Measurements from ENCODE around the gene AATK. TPM values are rescaled to one million over a fixed set of nuclear protein-coding genes. Genes with fewer than 3 reads are reported as not detected.
A peak's percentile ranks its signal among the peaks of the same experiment; 100 is the strongest.

Gene AATK
- total RNA-seq, 1 experiment from 2014 or later, result 4.4 TPM

GRCh38 chr17:81084680-81085419, 81.2 kb downstream of the AATK start:
- ChIA-PET CTCF (interaction anchor here (1.3 kb wide), 1 partner anchor 10 kb away, joined by 7 read pairs; no protein-coding TSS in a partner anchor), POLR2A (no interaction called here), RAD21 (ENCODE audit: low non-redundant PET in 1 of 2, low total read pairs in 2 of 2, uncharacterized antibody in 2 of 2, unreplicated experiment in 2 of 2) (no interaction called here)
- no peaks in the 10 kb centered on the region for H3K9me3 ChIP-seq (ENCODE audit: control insufficient read depth in 1 of 2, insufficient read depth in 1 of 2, low read depth in 1 of 2, low read length in 2 of 2)
- H3K9ac ChIP-seq (ENCODE audit: low read length), result no peak overlapping the region
- no TSS peak for BruUV-seq (replicated peaks)
- TF ChIP-seq RAD21 (IDR thresholded peaks at IDR 0.05; ENCODE audit: low read depth), result no peak
- no peak for TF ChIP-seq ZNF274 (IDR thresholded peaks at IDR 0.05; ENCODE audit: low read depth, low read length)
- no peak for TF ChIP-seq FOSL1 (IDR thresholded peaks at IDR 0.05; ENCODE audit: low read depth)
- peak overlapping the region; percentile 11; the same call in 1 of the 2 replicates for H3K27ac ChIP-seq (ENCODE audit: low read depth, low read length)
- H3K9me2 ChIP-seq (ENCODE audit: insufficient read depth), result no peaks in the 10 kb centered on the region
- no peak overlapping the region for H3K4me3 ChIP-seq (replicated peaks in 1 of 2; ENCODE audit: low read depth in 1 of 2, low read length in 2 of 2)
- intact Hi-C loops (cut with micrococcal nuclease), result no loop called here
- peaks cover 50% of the 10 kb centered on the region; the same call in 1 of the 2 replicates for H3K79me2 ChIP-seq (ENCODE audit: insufficient read depth, low read length)
- H2AFZ ChIP-seq (ENCODE audit: low read depth, low read length, poor library complexity, severe bottlenecking), result no peak overlapping the region
- H3K36me3 ChIP-seq (ENCODE audit: control insufficient read depth in 1 of 2, insufficient read depth in 2 of 2, low read length in 2 of 2), result peaks cover 9 to 52% of the 10 kb centered on the region in 2 experiments; a peak in 3 of 4 replicates
- peaks cover 3 to 11% of the 10 kb centered on the region in 2 experiments; a peak in 3 of 4 replicates for H3K4me1 ChIP-seq (ENCODE audit: control insufficient read depth in 1 of 2, insufficient read depth in 2 of 2, low read length in 2 of 2)
- ATAC-seq (no peak), DNase-seq (ENCODE audit: low read depth, low spot score) (no peak)
- H3K4me2 ChIP-seq (ENCODE audit: low read length), result no peak overlapping the region
- H4K20me1 ChIP-seq (ENCODE audit: insufficient read depth), result peaks cover 11% of the 10 kb centered on the region; the same call in 1 of the 2 replicates
- no peaks in the 10 kb centered on the region for H3K27me3 ChIP-seq (ENCODE audit: insufficient read depth, low read length)

- intact Hi-C loops (cut with micrococcal nuclease), result no loop called here
Measured at GRCh38 chr17:81083125-81083765, 82.8 kb downstream of the AATK start.

More at GRCh38 chr17:81083125-81083765, 82.8 kb downstream of the AATK start:
- no TSS peak for BruUV-seq (replicated peaks)
- Histone ChIP-seq H3K9me3 (ENCODE audit: control insufficient read depth in 1 of 2, insufficient read depth in 1 of 2, low read depth in 1 of 2, low read length in 2 of 2) (no peaks in the 10 kb centered on the region), H3K79me2 (ENCODE audit: insufficient read depth, low read length) (peaks cover 51% of the 10 kb centered on the region; the same call in 1 of the 2 replicates), H3K36me3 (ENCODE audit: control insufficient read depth in 1 of 2, insufficient read depth in 2 of 2, low read length in 2 of 2) (peaks cover 10 to 46% of the 10 kb centered on the region in 2 experiments; a peak in 3 of 4 replicates), H3K4me1 (ENCODE audit: control insufficient read depth in 1 of 2, insufficient read depth in 2 of 2, low read length in 2 of 2) (peaks cover 0 to 6% of the 10 kb centered on the region in 2 experiments; a peak in 1 of 4 replicates), H3K4me3 (replicated peaks in 1 of 2; ENCODE audit: low read depth in 1 of 2, low read length in 2 of 2) (no peak overlapping the region), H4K20me1 (ENCODE audit: insufficient read depth) (peaks cover 11% of the 10 kb centered on the region; the same call in 1 of the 2 replicates), H3K27me3 (ENCODE audit: insufficient read depth, low read length) (no peaks in the 10 kb centered on the region), H3K4me2 (ENCODE audit: low read length) (no peak overlapping the region), H3K9ac (ENCODE audit: low read length) (no peak overlapping the region), H2AFZ (ENCODE audit: low read depth, low read length, poor library complexity, severe bottlenecking) (no peak overlapping the region), H3K9me2 (ENCODE audit: insufficient read depth) (no peaks in the 10 kb centered on the region), H3K27ac (ENCODE audit: low read depth, low read length) (no peak overlapping the region; the same call in 1 of the 2 replicates)
- ChIA-PET CTCF (no interaction called here), RAD21 (ENCODE audit: low non-redundant PET in 1 of 2, low total read pairs in 2 of 2, uncharacterized antibody in 2 of 2, unreplicated experiment in 2 of 2) (no interaction called here), POLR2A (no interaction called here)
- DNase-seq (ENCODE audit: low read depth, low spot score) (no peak), ATAC-seq (no peak)
- no peak for TF ChIP-seq ZFX (IDR thresholded peaks at IDR 0.05)
- no peak for TF ChIP-seq TCF7L2 (IDR thresholded peaks at IDR 0.05; ENCODE audit: borderline replicate concordance, extremely low read depth, insufficient read depth, insufficient read length)
- TF ChIP-seq FOSL1 (IDR thresholded peaks at IDR 0.05; ENCODE audit: low read depth), result no peak
- TF ChIP-seq CEBPB (IDR thresholded peaks at IDR 0.05; ENCODE audit: low read depth), result no peak
- no peak for TF ChIP-seq RAD21 (IDR thresholded peaks at IDR 0.05; ENCODE audit: low read depth)
- TF ChIP-seq POLR2AphosphoS5 (IDR thresholded peaks at IDR 0.05; ENCODE audit: low read depth, low read length), result no peak
- no peak for TF ChIP-seq ELF1 (IDR thresholded peaks at IDR 0.05; ENCODE audit: borderline replicate concordance, low read depth)
- no peak for TF ChIP-seq EZH2phosphoT487 (IDR thresholded peaks at IDR 0.05; ENCODE audit: borderline replicate concordance)

Measured in HCT116 (cell line).